Heart left ventricle (tissue), 13 donors: ENCODE measurements around the gene EXD3.
"Not testable (repeated sequence)": the region's sequence is repeated elsewhere in the genome, so short reads cannot be mapped to it uniquely, and the experiment has no call there.

Experiments used
- CTCF ChIP-seq, 12 donors: fragments of 200-600 bp; sonication (generic) in 4 of 12; IDR thresholded peaks; one replicate each; pipeline versions ENCODE4 v1.5.0 to v1.8.0; 2018 to 2022; ENCODE audit warnings: antibody characterized with exemption in 12 of 12, mild to moderate bottlenecking in 5 of 12
- POLR2A ChIP-seq, 2 donors: fragments of 450-650 bp; IDR thresholded peaks; one replicate each; pipeline ENCODE4 v1.6.1; 2017; ENCODE audit warnings: antibody characterized with exemption in 2 of 2, mild to moderate bottlenecking in 2 of 2, moderate library complexity in 2 of 2
- donor health status: ischemic (EF 13 %, LVEDD 7.1; RV severe dilation, severe dysfunction).
- donor health status: DM: no; HTN: yes; CAD: no.
- donor health status: DM: no; HTN: no; CAD: no.
- donor health status: ischemic (EF 25% LVEDD 6.9; RV normal size, moderate dysfunction).
- donor health status: ischemic (EF 25% LVEDD 5.7; RV mildly dilated, moderate dysfunction).
- donor health status: ischemic (EF 35%, LVEDD 5.7; RV mildly dilated, moderate dysfunction).
- donor health status: nonischemic (EF 11% LVEDD 7.7; RV severe dilation, severe dysfunction).
- donor health status: DM: yes; HTN: yes; CAD: no.
- donor health status: PGD.
- donor health status: ischemic (EF 29% LVEDD 5.4; RV normal size, mild dysfunction).
- donor health status: nonischemic (EF 23%, LVEDD 6.1; RV moderate dilation, normal function).

GRCh38 chr9:137410236-137410890 lies 12.6 kb downstream of the EXD3 start:
- TF ChIP-seq POLR2A, CTCF (IDR thresholded peaks at IDR 0.05): not testable (repeated sequence)
